SU-DHL-6 (cell line): ENCODE measurements around the gene RAC2.

Source experiments
- EZH2phosphoT487 ChIP-seq: fragments of 200-600 bp; sonication (generic), shearing (Covaris generic); conservative IDR thresholded peaks from 2 replicates; pipeline ENCODE4 v1.6.1; 2018; ENCODE audit warnings: mild to moderate bottlenecking, antibody characterized with exemption, low read length, moderate library complexity, mixed read lengths
- TF ChIP-seq, protein P1 (sequence below): fragments of 200-600 bp; sonication (generic); IDR thresholded peaks from one replicate; pipeline ENCODE4 v1.5.1; 2017; ENCODE audit warnings: antibody characterized with exemption, mild to moderate bottlenecking, low read length, moderate library complexity; ENCODE audit not compliant: insufficient read depth, poor library complexity, severe bottlenecking

GRCh38 chr22:37281195-37281594 lies 37.1 kb upstream of the RAC2 start:
- TF ChIP-seq, protein P1, sequence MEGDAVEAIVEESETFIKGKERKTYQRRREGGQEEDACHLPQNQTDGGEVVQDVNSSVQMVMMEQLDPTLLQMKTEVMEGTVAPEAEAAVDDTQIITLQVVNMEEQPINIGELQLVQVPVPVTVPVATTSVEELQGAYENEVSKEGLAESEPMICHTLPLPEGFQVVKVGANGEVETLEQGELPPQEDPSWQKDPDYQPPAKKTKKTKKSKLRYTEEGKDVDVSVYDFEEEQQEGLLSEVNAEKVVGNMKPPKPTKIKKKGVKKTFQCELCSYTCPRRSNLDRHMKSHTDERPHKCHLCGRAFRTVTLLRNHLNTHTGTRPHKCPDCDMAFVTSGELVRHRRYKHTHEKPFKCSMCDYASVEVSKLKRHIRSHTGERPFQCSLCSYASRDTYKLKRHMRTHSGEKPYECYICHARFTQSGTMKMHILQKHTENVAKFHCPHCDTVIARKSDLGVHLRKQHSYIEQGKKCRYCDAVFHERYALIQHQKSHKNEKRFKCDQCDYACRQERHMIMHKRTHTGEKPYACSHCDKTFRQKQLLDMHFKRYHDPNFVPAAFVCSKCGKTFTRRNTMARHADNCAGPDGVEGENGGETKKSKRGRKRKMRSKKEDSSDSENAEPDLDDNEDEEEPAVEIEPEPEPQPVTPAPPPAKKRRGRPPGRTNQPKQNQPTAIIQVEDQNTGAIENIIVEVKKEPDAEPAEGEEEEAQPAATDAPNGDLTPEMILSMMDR = no peak
- no peak for TF ChIP-seq EZH2phosphoT487
